ENCODE results near the gene ARHGAP4. TPM values are rescaled to one million over a fixed set of nuclear protein-coding genes. Genes with fewer than 3 reads are reported as not detected.

Gene ARHGAP4
- total RNA-seq, 1 experiment from 2014 or later = 15.0 TPM

GRCh38 chrX:153951683-153952372 is 25.8 kb upstream of the ARHGAP4 start:
- no peak for DNase-seq (ENCODE audit: low read depth, low spot score)
- in situ Hi-C loops (cut with HindIII; ENCODE audit: low pct_unique_long_range_greater_than_20kb, low sequenced_read_pairs) = no loop called here

DNA sequence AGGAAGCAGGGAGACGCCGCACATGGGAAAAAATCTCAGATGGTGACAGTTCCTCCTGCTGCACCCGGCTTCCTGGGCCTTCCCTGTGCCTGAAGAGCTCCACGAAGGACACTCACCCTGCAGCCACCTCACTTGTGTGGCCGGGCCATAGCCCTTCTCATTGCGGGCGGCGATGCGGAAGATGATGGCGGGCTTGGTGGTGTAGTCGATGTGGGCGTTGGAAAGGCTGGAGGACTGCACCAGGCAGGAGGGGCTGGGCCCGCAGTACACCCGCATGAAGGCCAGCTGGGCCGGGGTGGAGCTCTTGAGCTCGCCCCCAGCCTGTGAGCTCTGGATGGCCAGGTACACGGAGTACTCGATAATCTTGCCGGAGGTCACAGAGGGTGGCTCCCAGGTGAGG is 24.1 kb upstream of the ARHGAP4 start:
- no peak for DNase-seq (ENCODE audit: low read depth, low spot score)
- in situ Hi-C loops (cut with HindIII; ENCODE audit: low pct_unique_long_range_greater_than_20kb, low sequenced_read_pairs) = no loop called here

GRCh38 chrX:153948847-153949805 is 23.1 kb upstream of the ARHGAP4 start:
- DNase-seq (ENCODE audit: low read depth, low spot score) = no peak
- in situ Hi-C loops (cut with HindIII; ENCODE audit: low pct_unique_long_range_greater_than_20kb, low sequenced_read_pairs) = no loop called here

- DNase-seq (ENCODE audit: low read depth, low spot score) = no peak
- in situ Hi-C loops (cut with HindIII; ENCODE audit: low pct_unique_long_range_greater_than_20kb, low sequenced_read_pairs) = no loop called here
These were observed 22.0 kb upstream of the ARHGAP4 start for GRCh38 chrX:153948002-153948466.

- in situ Hi-C loops (cut with HindIII; ENCODE audit: low pct_unique_long_range_greater_than_20kb, low sequenced_read_pairs) = no loop called here
- peak; percentile 82 for DNase-seq (ENCODE audit: low read depth, low spot score)
These were observed 21.1 kb upstream of the ARHGAP4 start for GRCh38 chrX:153947009-153947769.

GRCh38 chrX:153945956-153946943 is 20.2 kb upstream of the ARHGAP4 start:
- DNase-seq (ENCODE audit: low read depth, low spot score) = no peak

GRCh38 chrX:153944800-153945150 is 18.7 kb upstream of the ARHGAP4 start:
- in situ Hi-C loops (cut with HindIII; ENCODE audit: low pct_unique_long_range_greater_than_20kb, low sequenced_read_pairs) = no loop called here
- DNase-seq (ENCODE audit: low read depth, low spot score) = no peak

More at GRCh38 chrX:153945956-153946943, 20.2 kb upstream of the ARHGAP4 start:
- in situ Hi-C loops (cut with HindIII; ENCODE audit: low pct_unique_long_range_greater_than_20kb, low sequenced_read_pairs) = no loop called here

GRCh38 chrX:153944140-153944799 is 18.2 kb upstream of the ARHGAP4 start, which contains the start of gene RENBP:
RENBP (minus strand) TSS chrX:153944643; CDS start chrX:153944610, 33 bp downstream.
- no peak for DNase-seq (ENCODE audit: low read depth, low spot score)
- in situ Hi-C loops (cut with HindIII; ENCODE audit: low pct_unique_long_range_greater_than_20kb, low sequenced_read_pairs) = no loop called here

DNA sequence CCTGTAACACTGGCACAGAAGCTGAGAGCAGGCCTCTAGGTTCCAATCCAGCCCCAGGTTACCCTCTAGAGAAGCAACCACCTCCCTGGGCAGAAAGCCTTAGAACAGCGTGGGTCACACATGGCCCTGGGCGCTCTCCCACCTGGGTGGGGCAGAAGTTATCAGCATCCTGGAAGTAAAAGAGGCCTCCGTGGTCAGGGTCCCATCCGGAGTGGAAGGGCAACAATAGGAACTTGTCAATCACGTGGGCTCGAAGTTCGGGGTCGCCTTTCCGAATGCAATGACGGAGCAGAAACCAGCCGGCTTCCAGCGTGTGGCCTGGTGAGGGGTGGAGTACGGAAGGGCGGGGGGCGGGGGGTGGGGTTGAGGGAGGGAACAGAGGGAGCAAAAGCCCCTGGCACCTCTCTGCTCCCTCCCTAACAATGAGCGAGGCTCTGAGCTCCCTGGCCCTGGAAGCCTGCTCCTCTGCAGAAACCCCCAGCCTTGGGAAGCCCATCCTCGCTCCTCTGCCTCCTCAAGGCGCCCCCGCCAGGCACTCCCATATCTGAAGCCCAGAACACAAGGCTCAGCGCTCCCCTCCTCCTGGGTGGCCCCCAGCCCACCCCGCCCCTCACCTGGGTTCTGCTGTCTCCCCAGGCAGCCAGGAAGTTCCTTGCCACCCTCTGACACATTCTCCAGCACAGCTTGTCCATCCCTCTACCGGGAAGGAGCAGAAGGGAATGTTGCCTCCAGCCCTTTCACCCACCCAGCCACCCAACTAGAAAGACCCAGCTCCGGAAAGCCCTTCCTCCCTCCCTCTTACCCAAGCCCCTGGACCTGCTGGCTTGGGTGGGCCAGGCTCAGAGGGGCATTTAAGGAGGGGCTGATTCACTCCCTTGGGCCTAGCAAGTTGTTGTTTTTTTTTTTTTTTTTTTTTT is 15.5 kb upstream of the ARHGAP4 start:
- no peak for DNase-seq (ENCODE audit: low read depth, low spot score)
- in situ Hi-C loops (cut with HindIII; ENCODE audit: low pct_unique_long_range_greater_than_20kb, low sequenced_read_pairs) = no loop called here

GRCh38 chrX:153939573-153939972 is 13.5 kb upstream of the ARHGAP4 start:
- in situ Hi-C loops (cut with HindIII; ENCODE audit: low pct_unique_long_range_greater_than_20kb, low sequenced_read_pairs) = no loop called here
- no peak for DNase-seq (ENCODE audit: low read depth, low spot score)

DNA sequence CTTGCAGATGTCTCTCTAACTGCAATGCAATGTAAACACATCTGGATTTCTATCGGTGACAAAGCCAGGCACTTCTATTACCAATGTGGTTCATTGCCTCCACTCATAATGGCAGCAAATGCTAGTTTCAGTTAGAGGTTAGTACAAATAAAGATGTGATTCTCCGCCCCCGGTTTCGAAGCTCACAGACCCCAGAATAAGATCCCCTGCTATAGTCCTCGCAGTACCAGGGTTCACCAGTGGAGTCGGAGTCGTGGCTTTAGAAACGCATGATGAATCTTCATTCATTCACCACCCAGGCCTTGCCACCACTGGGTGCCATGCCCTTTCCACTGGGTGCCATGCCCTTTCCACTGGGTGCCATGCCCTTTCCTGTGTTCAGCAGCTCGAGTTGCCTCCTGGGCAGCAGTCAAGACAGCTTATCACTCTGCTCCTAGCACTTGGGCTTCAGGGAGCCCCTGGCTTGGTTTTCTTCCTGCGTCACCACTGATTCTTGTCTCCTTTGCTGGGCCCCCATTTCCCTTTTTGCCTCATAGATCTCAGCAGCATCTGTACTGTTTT is 12.2 kb upstream of the ARHGAP4 start:
- in situ Hi-C loops (cut with HindIII; ENCODE audit: low pct_unique_long_range_greater_than_20kb, low sequenced_read_pairs) = no loop called here
- DNase-seq (ENCODE audit: low read depth, low spot score) = no peak

GRCh38 chrX:153937056-153937455 is 11.0 kb upstream of the ARHGAP4 start:
- in situ Hi-C loops (cut with HindIII; ENCODE audit: low pct_unique_long_range_greater_than_20kb, low sequenced_read_pairs) = no loop called here
- no peak for DNase-seq (ENCODE audit: low read depth, low spot score)

GRCh38 chrX:153935326-153935851 is 9.3 kb upstream of the ARHGAP4 start:
- in situ Hi-C loops (cut with HindIII; ENCODE audit: low pct_unique_long_range_greater_than_20kb, low sequenced_read_pairs) = no loop called here
- no peak for DNase-seq (ENCODE audit: low read depth, low spot score)

GRCh38 chrX:153934762-153935325 is 8.8 kb upstream of the ARHGAP4 start, which contains the start of gene NAA10:
NAA10 (minus strand) TSS chrX:153935037; CDS start chrX:153934904, 133 bp downstream.
- DNase-seq (ENCODE audit: low read depth, low spot score) = peak; percentile 71
- in situ Hi-C loops (cut with HindIII; ENCODE audit: low pct_unique_long_range_greater_than_20kb, low sequenced_read_pairs) = no loop called here
